ENCODE measurements around the gene DZANK1. TPM values are rescaled to one million over a fixed set of nuclear protein-coding genes. Genes with fewer than 3 reads are reported as not detected.
"Not testable (repeated sequence)": the region's sequence is repeated elsewhere in the genome, so short reads cannot be mapped to it uniquely, and the experiment has no call there.

DZANK1 gene
- total and polyA plus RNA-seq, 9 of the 15 experiments (the other 6 are each of a cell fraction or from before 2014, with no cell fraction given), result 0.04 to 0.18 (median 0.11) TPM; not detected in 2

DNA sequence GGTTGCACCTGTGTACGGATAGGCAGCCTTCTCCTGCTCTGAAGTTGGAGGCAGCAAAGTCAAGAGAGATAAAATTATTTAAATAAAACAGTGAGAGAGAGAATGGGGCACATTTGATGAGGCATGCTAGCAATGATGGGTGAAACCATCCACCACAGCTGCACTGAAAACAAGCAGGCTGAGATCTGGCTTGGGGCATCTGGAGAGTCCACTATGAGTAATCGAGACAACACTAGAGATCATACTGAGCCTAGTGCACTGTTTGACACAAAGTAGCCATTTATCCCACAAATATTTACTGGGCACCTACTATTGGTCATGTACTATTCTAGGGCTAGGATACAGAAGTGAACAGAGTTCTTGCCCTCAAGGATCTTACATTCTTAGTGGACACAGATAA is 66.4 kb downstream of the DZANK1 start:
- Histone ChIP-seq H2AFZ (ENCODE audit: low read depth, low read length) (no peak overlapping the region), H3K4me2 (ENCODE audit: insufficient read depth, low read length) (no peak overlapping the region), H3K4me1 (replicated peaks in 1 of 2; ENCODE audit: control insufficient read depth in 2 of 2, insufficient read depth in 2 of 2, low read length in 2 of 2) (no peaks in the 10 kb centered on the region), H3K79me2 (ENCODE audit: control insufficient read depth, insufficient read depth, low read length) (no peaks in the 10 kb centered on the region), H3K4me3 (no peak overlapping the region), H3K9me1 (ENCODE audit: control insufficient read depth, insufficient read depth, low read length) (no peaks in the 10 kb centered on the region), H3K36me3 (ENCODE audit: control insufficient read depth, insufficient read depth, low read length) (no peaks in the 10 kb centered on the region), H3K9me3 (replicated peaks; ENCODE audit: control insufficient read depth, insufficient read depth, low read depth, low read length) (no peaks in the 10 kb centered on the region), H4K20me1 (replicated peaks; ENCODE audit: control insufficient read depth, insufficient read depth, low read length) (no peaks in the 10 kb centered on the region), H3K9ac (ENCODE audit: insufficient read depth in 1 of 2, low read depth in 2 of 2, low read length in 2 of 2) (no peak overlapping the region), H3K27ac (ENCODE audit: extremely low read depth, low read depth, low read length) (no peak overlapping the region), H3K27me3 (ENCODE audit: control insufficient read depth in 2 of 2, insufficient read depth in 2 of 2, low read length in 2 of 2) (peaks cover 0 to 5% of the 10 kb centered on the region in 2 experiments; a peak in 3 of 5 replicates)
- in situ Hi-C loops (cut with MboI), result no loop called here
- ATAC-seq (no peak), DNase-seq (ENCODE audit: extremely low read depth in 1 of 4, low spot score in 3 of 4) (no peak), FAIRE-seq (no peak)
- 0% methylated on average over 2 of the region's 2 CpGs for WGBS (ENCODE audit: insufficient coverage, low coverage, missing lambda C conversion rate)
- ChIA-PET POLR2A (no interaction called here), CTCF (ENCODE audit: low intra/inter-chr PET ratio) (no interaction called here)
- intact Hi-C loops (cut with micrococcal nuclease), result no loop called here
- TF ChIP-seq ZNF24 (IDR thresholded peaks at IDR 0.05) (no peak), MITF (IDR thresholded peaks at IDR 0.05) (no peak), KAT7 (CRISPR knock-in tag; IDR thresholded peaks at IDR 0.05; ENCODE audit: borderline replicate concordance) (no peak), KAT8 (IDR thresholded peaks at IDR 0.05; ENCODE audit: low read depth) (no peak), ZNF165 (CRISPR knock-in tag; IDR thresholded peaks at IDR 0.05; ENCODE audit: borderline replicate concordance) (no peak), NCOA6 (IDR thresholded peaks at IDR 0.05) (no peak)
- no TSS peak for BruUV-seq (replicated peaks)

GRCh38 chr20:18398713-18399112 is 68.1 kb downstream of the DZANK1 start:
- DNase-seq (ENCODE audit: extremely low read depth in 1 of 4, low spot score in 3 of 4); H3K9me1 ChIP-seq (ENCODE audit: control insufficient read depth, insufficient read depth, low read length); H3K79me2 ChIP-seq (ENCODE audit: control insufficient read depth, insufficient read depth, low read length); ATAC-seq; H3K4me2 ChIP-seq (ENCODE audit: insufficient read depth, low read length); H3K4me3 ChIP-seq; H3K9me3 ChIP-seq (replicated peaks; ENCODE audit: control insufficient read depth, insufficient read depth, low read depth, low read length); FAIRE-seq; H3K27ac ChIP-seq (ENCODE audit: extremely low read depth, low read depth, low read length); BruUV-seq (replicated peaks); H3K4me1 ChIP-seq (replicated peaks in 1 of 2; ENCODE audit: control insufficient read depth in 2 of 2, insufficient read depth in 2 of 2, low read length in 2 of 2); in situ Hi-C loops (cut with MboI); H3K27me3 ChIP-seq (ENCODE audit: control insufficient read depth in 2 of 2, insufficient read depth in 2 of 2, low read length in 2 of 2); H4K20me1 ChIP-seq (replicated peaks; ENCODE audit: control insufficient read depth, insufficient read depth, low read length); intact Hi-C loops (cut with micrococcal nuclease); POLR2A ChIA-PET; H3K9ac ChIP-seq (ENCODE audit: insufficient read depth in 1 of 2, low read depth in 2 of 2, low read length in 2 of 2); CTCF ChIA-PET (ENCODE audit: low intra/inter-chr PET ratio); H3K36me3 ChIP-seq (ENCODE audit: control insufficient read depth, insufficient read depth, low read length); H2AFZ ChIP-seq (ENCODE audit: low read depth, low read length): not testable (repeated sequence)
- 0% methylated on average over 6 of the region's 8 CpGs for WGBS (ENCODE audit: insufficient coverage, low coverage, missing lambda C conversion rate)
